DOHH2 (cell line): Measurements from ENCODE around the gene DSCAML1.

Experiments used
- CTCF ChIP-seq: fragments of 200-600 bp; sonication (generic); IDR thresholded peaks from one replicate; pipeline ENCODE4 v1.5.1; 2014; ENCODE audit warnings: antibody characterized with exemption, mild to moderate bottlenecking, low read depth, low read length; ENCODE audit not compliant: poor library complexity, severe bottlenecking
- EZH2phosphoT487 ChIP-seq: fragments of 200-600 bp; sonication (generic); IDR thresholded peaks from 2 replicates; pipeline ENCODE4 v1.6.1; 2017; ENCODE audit warnings: borderline replicate concordance, mild to moderate bottlenecking, antibody characterized with exemption, low read length, moderate library complexity, mixed read lengths

- no peak for TF ChIP-seq CTCF
- no peak for TF ChIP-seq EZH2phosphoT487
Observed at GRCh38 chr11:117626576-117626975, 170.4 kb downstream of the DSCAML1 start.
